Pons (tissue), 1 donor: ENCODE measurements around the gene LOXHD1.

Source experiments
- DNase-seq: peaks from one replicate; pipeline ENCODE4 v3.0.0-alpha.2; 2016; ENCODE audit warnings: low spot score

Gene LOXHD1

GRCh38 chr18:46445522-46446313, 211.3 kb downstream of the LOXHD1 start:
- DNase-seq: no peak

GRCh38 chr18:46439037-46439436, 218.0 kb downstream of the LOXHD1 start:
- no peak for DNase-seq

- DNase-seq: no peak
Measured at GRCh38 chr18:46437061-46437460, 220.0 kb downstream of the LOXHD1 start.

GRCh38 chr18:46436621-46437020, 220.4 kb downstream of the LOXHD1 start:
- no peak for DNase-seq

GRCh38 chr18:46435031-46435430, 222.0 kb downstream of the LOXHD1 start:
- no peak for DNase-seq

GRCh38 chr18:46434629-46435028, 222.4 kb downstream of the LOXHD1 start:
- DNase-seq: no peak

- DNase-seq: no peak
Measured at GRCh38 chr18:46433121-46433826, 223.7 kb downstream of the LOXHD1 start.

- no peak for DNase-seq
Measured at GRCh38 chr18:46431522-46432171, 225.4 kb downstream of the LOXHD1 start.

GRCh38 chr18:46429649-46430224, 227.3 kb downstream of the LOXHD1 start:
- no peak for DNase-seq

- no peak for DNase-seq
Measured at GRCh38 chr18:46429130-46429529, 227.9 kb downstream of the LOXHD1 start.

GRCh38 chr18:46428368-46428767, 228.7 kb downstream of the LOXHD1 start:
- no peak for DNase-seq

GRCh38 chr18:46427216-46427995, 229.6 kb downstream of the LOXHD1 start:
- no peak for DNase-seq
